A549 (cell line): Measurements from ENCODE around the gene ATRAID. TPM values are rescaled to one million over a fixed set of nuclear protein-coding genes. Genes with fewer than 3 reads are reported as not detected.

Experiments used
- ATAC-seq, 2 experiments: fragments of 200-7000 bp in 1 of 2; fragments of >200 bp in 1 of 2; cut with Nextera tagmentation in 1 of 2; cut with Tn5 transposase in 1 of 2; 3 replicates each; pipeline versions ENCODE4 v1.8.0 to v1.9.1; 2018 to 2020; ENCODE audit warnings: mild to moderate bottlenecking in 1 of 2, moderate library complexity in 1 of 2
- CTCF ChIA-PET: fragments of 300-600 bp; sonication (Branson Sonifier 250); formaldehyde crosslinking; extraction: SDS; loops from one replicate; lab custom pipeline; 2021; ENCODE audit warnings: antibody characterized with exemption, inconsistent platforms; lab: Yijun Ruan, JAX
- POLR2A ChIA-PET: fragments of 350-600 bp; formaldehyde crosslinking; extraction: SDS; loops from one replicate; lab custom pipeline; 2021; ENCODE audit warnings: antibody characterized with exemption, inconsistent platforms; lab: Yijun Ruan, JAX
- DNase-seq, 2 experiments: peaks; one replicate each; pipeline versions ENCODE4 v3.0.0 to v3.0.0-alpha.2; 2011 to 2016; ENCODE audit warnings: low read depth in 1 of 2, low spot score in 1 of 2
- FAIRE-seq: peaks from 2 replicates; lab custom pipeline; 2011; peaks lifted over from hg19 to GRCh38; lab: Jason Lieb, UNC
- H3K27ac ChIP-seq, 2 experiments: fragments of >200 bp; sonication (Bioruptor Twin); formaldehyde crosslinking; 3 replicates each; pipeline ENCODE4 v1.5.1; 2016 to 2017
- H3K4me1 ChIP-seq: fragments of >200 bp; sonication (Bioruptor Twin); formaldehyde crosslinking; 3 replicates; pipeline ENCODE4 v1.6.1; 2016
- H3K4me2 ChIP-seq: fragments of >200 bp; sonication (Bioruptor Twin); formaldehyde crosslinking; 3 replicates; pipeline ENCODE4 v1.6.1; 2016
- H3K4me3 ChIP-seq: fragments of >200 bp; sonication (Bioruptor Twin); formaldehyde crosslinking; 3 replicates; pipeline ENCODE4 v1.5.1; 2016
- H3K9me3 ChIP-seq: fragments of >200 bp; sonication (Bioruptor Twin); formaldehyde crosslinking; 3 replicates; pipeline ENCODE4 v1.6.1; 2016
- ATOH8 ChIP-seq: fragments of 250-450 bp; sonication (Bioruptor Pico); IDR thresholded peaks from 2 replicates; pipeline ENCODE4 v1.5.0; 2020; ENCODE audit warnings: low read depth, mild to moderate bottlenecking, moderate library complexity
- BCL3 ChIP-seq: fragments of >200 bp; sonication (Bioruptor Twin); formaldehyde crosslinking; IDR thresholded peaks from 3 replicates; pipeline ENCODE4 v1.6.1; 2016
- CBX2 ChIP-seq: fragments of 200-600 bp; sonication (generic); IDR thresholded peaks from 2 replicates; pipeline ENCODE4 v1.6.1; 2016; ENCODE audit warnings: low read depth, mild to moderate bottlenecking, borderline replicate concordance
- CBX8 ChIP-seq: fragments of 200-600 bp; sonication (generic); IDR thresholded peaks from 2 replicates; pipeline ENCODE4 v1.6.1; 2016
- EHF ChIP-seq: fragments of 250-450 bp; sonication (Bioruptor Pico); IDR thresholded peaks from 2 replicates; pipeline ENCODE4 v1.5.0; 2020; ENCODE audit warnings: mild to moderate bottlenecking
- EHMT2 ChIP-seq: fragments of 200-600 bp; sonication (generic); IDR thresholded peaks from 2 replicates; pipeline ENCODE4 v1.6.1; 2016; ENCODE audit warnings: antibody characterized with exemption, low read depth, mild to moderate bottlenecking, moderate library complexity
- ELK1 ChIP-seq: fragments of 150-350 bp; IDR thresholded peaks from 2 replicates; pipeline ENCODE4 v1.6.1; 2014; ENCODE audit warnings: low read depth, mild to moderate bottlenecking, low read length
- ESRRA ChIP-seq: fragments of 150-350 bp; IDR thresholded peaks from 2 replicates; pipeline ENCODE4 v1.6.1; 2014; ENCODE audit warnings: mild to moderate bottlenecking, low read length, borderline replicate concordance
- FOSL2 ChIP-seq, 2 experiments: fragments of 450-650 bp in 1 of 2; fragments of >200 bp in 1 of 2; sonication (Bioruptor Twin) in 1 of 2; formaldehyde crosslinking; IDR thresholded peaks; 2 replicates each; pipeline versions ENCODE4 v1.5.0 to v1.6.1; 2016 to 2020; ENCODE audit warnings: mild to moderate bottlenecking in 1 of 2, moderate library complexity in 1 of 2
- GATA3 ChIP-seq: IDR thresholded peaks from 2 replicates; pipeline ENCODE4 v1.6.1; 2012; ENCODE audit warnings: borderline replicate concordance
- HEYL ChIP-seq: fragments of 250-450 bp; sonication (Bioruptor Pico); IDR thresholded peaks from 2 replicates; pipeline ENCODE4 v1.8.0; 2021; ENCODE audit warnings: mild to moderate bottlenecking, moderate library complexity
- HOXA7 ChIP-seq: fragments of 250-450 bp; sonication (Bioruptor Pico); IDR thresholded peaks from 2 replicates; pipeline ENCODE4 v1.5.0; 2020; ENCODE audit warnings: mild to moderate bottlenecking, moderate library complexity
- KDM1A ChIP-seq: fragments of 200-600 bp; sonication (generic); IDR thresholded peaks from 2 replicates; pipeline ENCODE4 v1.6.1; 2016; ENCODE audit warnings: low read depth, mild to moderate bottlenecking
- MAFK ChIP-seq: fragments of 450-650 bp; IDR thresholded peaks from 2 replicates; pipeline ENCODE4 v1.6.1; 2014; ENCODE audit not compliant: partially characterized antibody
- NFE2L2 ChIP-seq: fragments of 150-350 bp; conservative IDR thresholded peaks from 2 replicates; pipeline ENCODE4 v1.6.1; 2014; ENCODE audit warnings: low read length
- NR3C1 ChIP-seq: fragments of >200 bp; sonication (Bioruptor Twin); formaldehyde crosslinking; IDR thresholded peaks from 3 replicates; pipeline ENCODE4 v1.6.1; 2017
- PBX3 ChIP-seq: IDR thresholded peaks from 2 replicates; pipeline ENCODE4 v1.6.1; 2012
- POLR2A ChIP-seq: IDR thresholded peaks from 2 replicates; pipeline ENCODE4 v1.6.1; 2012; ENCODE audit warnings: mild to moderate bottlenecking, low read length
- RCOR1 ChIP-seq: fragments of 150-350 bp; IDR thresholded peaks from 2 replicates; pipeline ENCODE4 v1.6.1; 2014; ENCODE audit warnings: antibody characterized with exemption, low read length, low read depth
- REST ChIP-seq: fragments of 200-600 bp; sonication (generic); IDR thresholded peaks from 2 replicates; pipeline ENCODE4 v1.6.1; 2016; ENCODE audit warnings: antibody characterized with exemption, mild to moderate bottlenecking, moderate library complexity
- TFCP2L1 ChIP-seq: fragments of 250-450 bp; sonication (Bioruptor Pico); IDR thresholded peaks from 2 replicates; pipeline ENCODE4 v1.5.0; 2021; ENCODE audit warnings: mild to moderate bottlenecking
- ZFP36 ChIP-seq: fragments of 450-650 bp; IDR thresholded peaks from 2 replicates; pipeline ENCODE4 v1.6.1; 2014; ENCODE audit warnings: borderline replicate concordance; ENCODE audit not compliant: partially characterized antibody
- WGBS: methylation state at CpG from one replicate; pipeline ENCODE4 v1.1.6; 2017; ENCODE audit errors: missing lambda C conversion rate; 5-methylcytosine and 5-hydroxymethylcytosine counted together
- polyA plus RNA-seq, 4 experiments: library from polyadenylated mRNA; depleted of rRNA in 3 of 4; stranded (reverse); fragments of >200 nt; fragmentation: RNase III in 1 of 4; extraction: RNeasy Plus Mini Kit Qiagen cat#74134 plus additional on column Dnase treatment in 1 of 4; gene quantifications; 2 replicates in 3 of 4; 3 replicates in 1 of 4; pipeline ENCODE4 v1.2.3, GENCODE V29; 2011 to 2017

Gene ATRAID
- polyA plus RNA-seq, 2 of the 4 experiments (the other 2 are of a cell fraction), result 176 to 346 TPM

- H3K9me3 ChIP-seq, result no peaks in the 10 kb centered on the region
- TF ChIP-seq BCL3 (no peak), KDM1A (no peak), PBX3 (no peak), CBX2 (no peak), EHMT2 (no peak), FOSL2 (IDR thresholded peaks at IDR 0.05) (no peak), FOSL2 (CRISPR knock-in tag; IDR thresholded peaks at IDR 0.05) (no peak), EHF (no peak), MAFK (no peak), TFCP2L1 (CRISPR knock-in tag) (no peak), NFE2L2 (no peak)
- TF ChIP-seq, all 56 proteins: peak for 0
- POLR2A ChIA-PET, result no interaction called here
- no peak for DNase-seq
- 92% methylated on average over 19 of the region's 19 CpGs for WGBS
- ATAC-seq, result peak in 1 of 2 experiments; percentile 4; a peak in 1 of 6 replicates
- Histone ChIP-seq H3K27ac (no peak overlapping the region), H3K4me3 (no peak overlapping the region), H3K4me1 (no peaks in the 10 kb centered on the region), H3K4me2 (no peak overlapping the region)
- CTCF ChIA-PET, result interaction anchor here (0.7 to 3.2 kb wide), 5 partner anchors 13 to 1966 kb away, joined by 3 to 23 read pairs (median 4); no protein-coding TSS in a partner anchor
- no peak for FAIRE-seq
Observed at GRCh38 chr2:27243391-27244130, 31.7 kb downstream of the ATRAID start.

GRCh38 chr2:27245116-27245515, 33.3 kb downstream of the ATRAID start:
- no peak for FAIRE-seq

More at GRCh38 chr2:27245116-27245515, 33.3 kb downstream of the ATRAID start:
- Histone ChIP-seq H3K4me3 (no peak overlapping the region), H3K4me2 (no peak overlapping the region), H3K4me1 (peaks cover 11% of the 10 kb centered on the region), H3K27ac (no peak overlapping the region), H3K9me3 (no peaks in the 10 kb centered on the region)
- 86% methylated on average over 10 of the region's 10 CpGs for WGBS
- TF ChIP-seq HEYL (CRISPR knock-in tag), result no peak
- TF ChIP-seq ELK1, result no peak
- TF ChIP-seq ESRRA, result no peak
- no peak for TF ChIP-seq CBX2
- no peak for TF ChIP-seq HOXA7 (CRISPR knock-in tag)
- no peak for TF ChIP-seq MAFK
- TF ChIP-seq RCOR1, result no peak
- TF ChIP-seq ZFP36, result no peak
- no peak for TF ChIP-seq GATA3
- TF ChIP-seq EHMT2, result no peak
- TF ChIP-seq NR3C1, result no peak
- TF ChIP-seq PBX3, result no peak
- TF ChIP-seq CBX8, result no peak
- TF ChIP-seq REST, result no peak
- TF ChIP-seq POLR2A, result no peak
- no peak for TF ChIP-seq ATOH8
- DNase-seq (no peak), ATAC-seq (no peak)
- ChIA-PET POLR2A (no interaction called here), CTCF (interaction anchor here (0.9 to 16.3 kb wide), 4 partner anchors 20 to 98 kb away, joined by 3 to 205 read pairs (median 4); partner anchors contain the start of genes DNAJC5G and TRIM54)
